GM21825 (cell line): ENCODE data around the gene UQCRQ.
"Not testable (repeated sequence)": the region's sequence is repeated elsewhere in the genome, so short reads cannot be mapped to it uniquely, and the experiment has no call there.

Source experiments
- ATAC-seq: cut with Tn5 transposase; IDR thresholded peaks from one replicate; pipeline ENCODE4 v1.9.1; 2021; ENCODE audit warnings: mild to moderate bottlenecking, moderate library complexity; ENCODE audit not compliant: unreplicated experiment

The UQCRQ gene

DNA sequence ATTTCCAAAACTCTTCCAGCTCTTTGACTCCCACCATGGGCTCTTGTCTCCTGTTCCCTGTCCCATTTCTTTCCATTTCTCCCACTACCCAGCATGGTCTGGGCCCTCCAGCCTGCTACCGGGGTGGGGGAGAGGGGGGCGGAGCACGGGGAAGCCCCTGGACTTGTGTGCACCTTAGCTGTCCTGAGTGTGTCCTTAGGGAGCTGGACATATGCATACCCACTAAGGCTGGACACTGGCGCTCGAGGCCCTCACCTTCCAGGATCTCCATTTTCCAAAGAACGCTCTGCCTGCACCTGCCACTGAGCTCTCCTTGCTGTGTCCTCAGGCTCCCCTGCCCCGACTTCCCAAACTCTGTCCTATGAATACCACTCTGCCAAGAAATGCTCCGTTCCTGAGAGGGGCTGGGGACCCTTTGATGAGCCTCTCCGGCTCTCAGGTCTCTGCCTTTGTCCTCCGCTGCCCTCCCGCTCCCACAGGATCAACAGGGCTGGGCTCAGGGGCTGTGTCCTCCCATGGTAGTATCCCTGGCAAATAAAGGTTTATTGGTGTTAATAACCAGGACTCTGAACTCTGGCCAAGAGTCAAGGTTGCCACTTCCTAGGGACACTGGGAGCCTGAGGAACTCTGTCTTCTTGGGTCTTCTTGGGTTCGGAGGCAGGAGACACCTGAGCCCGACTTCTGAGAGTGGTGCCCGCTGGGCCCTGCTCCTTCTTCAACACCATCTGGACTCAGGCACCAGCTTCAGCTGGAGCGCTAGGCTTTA lies 35.2 kb upstream of the UQCRQ start:
- ATAC-seq, result no peak

DNA sequence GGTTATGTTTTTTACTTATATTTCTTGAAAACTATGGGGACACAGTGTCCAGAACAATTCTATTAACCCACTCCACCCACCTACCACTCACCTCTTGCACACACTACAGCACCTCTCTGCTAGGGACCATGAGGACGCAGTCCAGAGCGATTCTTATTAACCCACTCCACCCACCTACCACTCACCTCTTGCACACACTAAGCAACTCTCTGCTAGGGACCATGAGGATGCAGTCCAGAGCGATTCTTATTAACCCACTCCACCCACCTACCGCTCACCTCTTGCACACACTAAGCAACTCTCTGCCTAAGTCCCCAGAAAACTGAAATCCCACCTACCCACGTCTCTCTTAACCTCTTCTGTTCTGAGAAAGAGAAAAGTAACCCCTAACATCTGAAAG lies 33.8 kb upstream of the UQCRQ start:
- ATAC-seq, result no peak

GRCh38 chr5:132834057-132834456 lies 32.4 kb upstream of the UQCRQ start:
- no peak for ATAC-seq

DNA sequence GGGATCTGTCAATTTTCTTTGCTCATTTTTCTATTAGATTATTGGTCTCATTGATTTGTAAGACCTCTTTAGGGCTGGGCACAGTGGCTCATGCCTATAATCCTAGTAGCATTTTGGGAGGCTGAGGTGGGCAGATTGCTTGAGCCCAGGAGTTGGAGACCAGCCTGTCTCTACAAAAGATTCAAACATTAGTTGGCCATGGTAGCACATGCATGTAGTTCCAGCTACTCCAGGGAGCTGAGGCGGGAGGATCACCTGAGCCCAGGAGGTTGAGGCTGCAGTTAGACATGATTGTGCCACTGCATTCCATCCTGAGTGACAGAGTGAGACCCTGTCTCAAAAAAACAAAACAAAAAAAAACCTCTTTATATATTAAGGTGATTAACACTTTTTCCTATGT lies 29.6 kb upstream of the UQCRQ start:
- ATAC-seq, result no peak

GRCh38 chr5:132837868-132838267 lies 28.6 kb upstream of the UQCRQ start:
- ATAC-seq, result no peak

- ATAC-seq, result no peak
These were observed 27.7 kb upstream of the UQCRQ start for GRCh38 chr5:132838516-132839282.

DNA sequence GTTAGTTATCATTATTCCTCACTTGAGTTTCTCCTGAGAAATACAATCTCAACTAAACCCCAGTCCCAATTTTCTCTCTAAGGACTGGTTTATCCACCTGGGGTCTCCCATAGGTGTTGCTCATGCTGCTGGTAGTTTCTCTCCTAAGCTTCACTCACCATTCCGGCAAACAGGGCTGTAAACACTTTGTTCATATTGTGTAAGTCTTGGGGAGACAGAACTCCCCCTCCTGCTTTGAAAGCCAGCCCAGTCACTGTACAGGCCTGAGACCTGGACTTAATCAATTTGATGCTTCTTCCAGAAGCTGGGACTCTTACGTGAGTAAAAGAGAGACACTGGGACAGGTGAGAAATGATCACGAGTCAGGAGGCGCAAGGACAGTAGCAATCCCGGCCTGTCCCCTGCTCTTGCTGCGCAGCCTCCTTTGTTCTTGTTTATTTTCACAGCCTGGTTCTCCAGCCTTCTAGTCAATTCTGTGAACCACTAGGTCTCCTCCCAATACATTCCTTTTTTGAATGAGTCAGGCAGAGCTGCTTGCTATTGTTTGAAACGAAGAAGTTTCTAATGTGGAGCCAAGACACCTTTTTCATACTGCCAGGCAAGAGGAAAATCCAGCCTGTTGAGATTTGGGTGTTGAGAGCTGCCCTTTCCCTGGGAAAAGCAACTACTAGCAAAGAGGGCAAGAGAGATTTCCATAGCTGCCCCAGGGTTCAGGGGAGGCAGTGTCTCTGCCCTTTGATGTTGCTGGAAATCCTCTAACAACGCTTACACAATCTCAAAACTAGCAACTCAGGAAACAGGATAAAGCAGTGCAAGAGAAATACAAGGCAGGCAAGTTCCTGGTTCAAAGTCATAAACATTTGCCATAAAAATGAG lies 26.8 kb upstream of the UQCRQ start:
- no peak for ATAC-seq

- ATAC-seq, result no peak
These were observed 26.1 kb upstream of the UQCRQ start for GRCh38 chr5:132840313-132840712.

DNA sequence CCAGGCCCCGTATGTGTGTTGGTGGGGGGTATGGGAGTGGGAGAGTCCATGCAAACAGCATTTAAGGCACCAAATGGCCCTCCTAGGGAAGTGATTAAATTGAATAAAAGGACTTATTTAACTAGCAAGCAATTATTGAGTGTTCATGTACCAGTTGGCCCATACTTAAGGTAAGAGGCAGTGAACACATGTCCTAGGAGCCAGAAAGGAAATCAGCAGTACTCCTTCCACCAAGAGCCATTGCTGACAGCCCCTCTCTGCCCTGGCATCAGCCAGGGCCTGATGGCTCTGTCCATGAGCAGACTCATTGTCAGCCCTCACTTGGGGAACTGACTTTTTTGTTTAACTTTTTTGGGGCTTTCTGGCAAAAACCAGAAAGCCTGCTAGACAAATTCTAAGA lies 25.5 kb upstream of the UQCRQ start:
- ATAC-seq, result no peak

GRCh38 chr5:132841305-132841704 lies 25.1 kb upstream of the UQCRQ start:
- ATAC-seq, result no peak

DNA sequence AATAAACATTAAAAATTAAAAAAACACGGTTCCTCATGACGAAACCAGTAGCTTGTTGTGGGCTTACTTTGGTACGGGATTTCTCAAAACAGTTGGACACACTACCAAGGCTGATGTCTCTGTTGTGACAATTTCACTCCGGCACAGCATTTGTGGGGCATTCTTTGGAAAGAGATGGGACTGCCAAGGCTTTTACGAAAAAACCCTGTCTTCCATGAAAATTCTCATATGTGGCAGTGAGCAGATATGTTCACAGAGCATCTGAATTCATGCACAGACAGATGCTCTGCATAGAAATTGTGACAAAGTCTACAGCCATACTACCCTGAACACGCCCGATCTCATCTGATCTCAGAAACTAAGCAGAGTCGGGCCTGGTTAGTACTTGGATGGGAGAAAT lies 18.2 kb upstream of the UQCRQ start:
- ATAC-seq, result no peak

- no peak for ATAC-seq
These were observed 17.1 kb upstream of the UQCRQ start for GRCh38 chr5:132849347-132849746.

- no peak for ATAC-seq
These were observed 16.4 kb upstream of the UQCRQ start for GRCh38 chr5:132850066-132850465.

DNA sequence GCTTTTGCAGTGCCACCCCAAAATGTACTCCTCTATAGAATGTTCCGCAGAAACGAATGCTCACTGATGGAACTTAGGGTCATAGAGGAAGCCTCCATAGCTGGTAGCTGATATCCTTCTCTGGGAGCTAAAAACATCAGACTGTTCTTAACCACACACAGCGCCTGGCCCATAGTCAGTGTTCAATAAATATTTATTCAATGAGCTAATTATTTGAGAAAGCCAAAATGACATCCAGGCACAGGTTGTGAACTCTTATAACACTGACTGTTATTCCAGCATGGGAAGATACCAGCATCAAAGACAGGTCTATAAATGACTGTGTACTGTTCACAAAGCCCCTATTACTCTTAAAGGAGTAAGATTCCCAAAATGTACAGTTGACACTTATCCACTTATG lies 13.1 kb upstream of the UQCRQ start:
- ATAC-seq, result no peak

DNA sequence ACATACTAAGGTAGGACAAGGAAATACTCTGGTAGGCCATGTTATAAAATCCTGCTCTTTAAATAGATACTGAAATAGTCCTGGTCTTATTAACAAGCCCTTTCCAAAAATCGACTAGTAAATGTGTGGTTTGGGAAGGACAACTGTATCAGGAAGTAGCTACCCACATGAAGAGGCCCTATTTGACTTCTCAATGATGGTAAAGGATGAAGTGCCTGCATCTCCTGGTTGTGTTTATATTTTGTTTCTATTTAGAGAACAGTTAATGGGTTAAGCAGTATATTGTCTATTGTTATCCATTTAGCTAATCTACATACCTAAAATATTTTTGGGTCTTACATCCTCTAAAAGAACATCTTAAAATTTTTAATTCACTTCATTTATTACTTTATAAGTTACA lies 12.7 kb upstream of the UQCRQ start:
- ATAC-seq, result no peak

GRCh38 chr5:132854301-132854700 lies 12.1 kb upstream of the UQCRQ start:
- no peak for ATAC-seq

DNA sequence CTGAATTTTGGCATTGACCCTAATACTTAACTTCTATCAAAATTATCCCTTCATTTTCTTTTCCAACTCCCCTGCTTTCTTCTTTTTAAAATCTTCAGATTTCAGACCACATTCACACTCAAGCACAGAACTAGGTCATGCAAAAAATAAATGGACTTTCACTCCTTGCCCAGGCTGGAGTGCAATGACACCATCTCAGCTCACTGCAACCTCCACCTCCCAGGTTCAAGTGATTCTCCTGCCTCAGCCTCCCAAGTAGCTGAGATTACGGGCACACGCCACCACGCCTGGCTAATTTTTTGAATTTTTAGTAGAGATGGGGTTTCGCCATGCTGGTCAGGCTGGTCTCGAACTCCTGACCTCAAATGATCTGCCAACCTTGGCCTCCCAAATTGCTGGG lies 11.4 kb upstream of the UQCRQ start:
- not testable (repeated sequence) for ATAC-seq

- ATAC-seq, result no peak
These were observed 10.4 kb upstream of the UQCRQ start for GRCh38 chr5:132856011-132856410.

GRCh38 chr5:132859889-132860437 lies 6.5 kb upstream of the UQCRQ start:
- no peak for ATAC-seq

DNA sequence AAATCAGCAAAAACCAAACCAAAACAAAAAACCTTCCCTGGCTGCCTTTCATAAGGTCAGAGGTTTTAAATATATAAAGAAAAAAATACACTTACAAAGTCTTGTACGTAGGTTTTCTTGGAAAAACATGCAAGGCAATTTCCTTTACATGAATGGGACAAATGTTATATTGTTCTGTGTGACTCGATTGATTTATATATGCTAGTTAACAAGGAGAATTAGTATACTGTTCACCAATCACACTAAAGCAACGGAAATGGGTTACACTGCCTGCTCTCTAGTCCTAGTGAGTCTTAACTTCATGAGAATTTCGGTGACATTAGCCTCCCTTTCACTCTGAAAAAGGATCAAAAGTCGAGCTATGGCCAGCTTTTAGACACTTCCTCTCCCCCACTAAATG lies 5.7 kb upstream of the UQCRQ start:
- ATAC-seq, result no peak

DNA sequence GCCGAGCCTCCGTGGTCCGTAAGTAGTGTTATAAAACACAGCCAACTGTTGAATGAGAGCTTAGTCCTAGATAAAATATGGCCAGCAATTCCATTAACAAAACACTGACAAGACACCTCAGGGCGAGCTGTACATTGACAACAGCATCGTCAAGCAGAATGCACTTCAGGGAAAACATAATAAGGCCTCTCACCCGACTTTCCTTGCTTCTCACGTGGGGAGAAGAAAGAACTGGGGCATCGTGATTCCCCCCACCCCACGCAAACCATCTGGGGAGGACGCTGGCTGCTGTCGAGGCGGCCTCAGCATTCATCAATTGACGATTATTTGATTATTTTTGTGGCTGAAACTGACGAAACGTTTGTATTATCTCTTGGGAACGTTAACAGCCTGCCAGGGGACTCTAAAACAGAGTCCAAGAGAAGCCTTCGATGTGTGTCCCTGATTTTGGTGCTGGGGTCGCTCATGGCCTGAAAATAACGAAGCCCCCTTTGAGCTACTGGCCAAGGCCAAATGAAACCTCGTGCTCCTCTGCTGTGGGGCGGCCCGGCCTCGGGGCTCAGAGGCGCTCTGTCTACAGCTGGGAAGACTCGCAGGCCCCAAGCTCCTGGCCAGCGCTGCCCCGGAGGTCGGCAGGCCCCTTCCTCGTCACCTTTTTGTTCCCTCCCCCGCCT lies 637 bp upstream of the UQCRQ start:
- peak; percentile 19 for ATAC-seq
